Kidney capillary endothelial cell (primary cell): ENCODE results near the gene TMOD1.

ENCODE experiments used
- DNase-seq: peaks from one replicate; pipeline ENCODE4 v3.0.0-alpha.2; 2018; ENCODE audit warnings: low spot score

The TMOD1 gene

GRCh38 chr9:97547098-97547829 lies 45.8 kb downstream of the TMOD1 start:
- DNase-seq = no peak

GRCh38 chr9:97548379-97548778 lies 46.9 kb downstream of the TMOD1 start:
- DNase-seq = no peak

GRCh38 chr9:97548819-97549540 lies 47.5 kb downstream of the TMOD1 start:
- DNase-seq = no peak

GRCh38 chr9:97550386-97550785 lies 48.9 kb downstream of the TMOD1 start:
- DNase-seq = no peak

- no peak for DNase-seq
Observed at GRCh38 chr9:97551308-97551707, 49.8 kb downstream of the TMOD1 start.

GRCh38 chr9:97553141-97553540 lies 51.7 kb downstream of the TMOD1 start:
- no peak for DNase-seq

GRCh38 chr9:97553841-97554240 lies 52.4 kb downstream of the TMOD1 start:
- no peak for DNase-seq

GRCh38 chr9:97554566-97555075 lies 53.2 kb downstream of the TMOD1 start:
- DNase-seq = no peak

- no peak for DNase-seq
Observed at GRCh38 chr9:97555164-97555563, 53.7 kb downstream of the TMOD1 start.

GRCh38 chr9:97556036-97556720 lies 54.7 kb downstream of the TMOD1 start:
- DNase-seq = no peak

- DNase-seq = no peak
Observed at GRCh38 chr9:97556721-97557605, 55.5 kb downstream of the TMOD1 start.

GRCh38 chr9:97557606-97558095 lies 56.2 kb downstream of the TMOD1 start:
- DNase-seq = no peak

- no peak for DNase-seq
Observed at GRCh38 chr9:97558701-97559101, 57.2 kb downstream of the TMOD1 start.

GRCh38 chr9:97559111-97559514 lies 57.6 kb downstream of the TMOD1 start:
- DNase-seq = no peak

- DNase-seq = no peak
Observed at GRCh38 chr9:97560154-97560553, 58.7 kb downstream of the TMOD1 start.

- no peak for DNase-seq
Observed at GRCh38 chr9:97560851-97561250, 59.4 kb downstream of the TMOD1 start.

GRCh38 chr9:97561501-97561900 lies 60.0 kb downstream of the TMOD1 start:
- no peak for DNase-seq

GRCh38 chr9:97562542-97562941 lies 61.1 kb downstream of the TMOD1 start:
- DNase-seq = no peak

GRCh38 chr9:97563458-97564135 lies 62.1 kb downstream of the TMOD1 start:
- DNase-seq = no peak

GRCh38 chr9:97564291-97565175 lies 63.1 kb downstream of the TMOD1 start:
- DNase-seq = no peak
